Peyer's patch (tissue), 4 donors: ENCODE results near the gene GMPPA. TPM values are rescaled to one million over a fixed set of nuclear protein-coding genes. Genes with fewer than 3 reads are reported as not detected.

Experiments
- DNase-seq, 3 donors: peaks; one replicate each; pipeline ENCODE4 v3.0.0-alpha.2; 2017 to 2019
- H3K27ac ChIP-seq, 4 donors: fragments of 200-600 bp; sonication (generic); one replicate each; pipeline ENCODE4 v1.5.1; 2016 to 2019
- H3K27me3 ChIP-seq, 2 donors: fragments of 200-600 bp; sonication (generic); one replicate each; pipeline ENCODE4 v1.5.1; 2019
- H3K36me3 ChIP-seq, 3 donors: fragments of 200-600 bp; sonication (generic); one replicate each; pipeline ENCODE4 v1.5.1; 2016 to 2019
- H3K4me1 ChIP-seq, 4 donors: fragments of 200-600 bp; sonication (generic); one replicate each; pipeline ENCODE4 v1.5.1; 2016 to 2019
- H3K4me3 ChIP-seq, 4 donors: fragments of 200-600 bp; sonication (generic); 1 replicate in 3 of 4; 2 replicates in 1 of 4; pipeline ENCODE4 v1.5.1; 2016 to 2019; ENCODE audit warnings: mild to moderate bottlenecking in 1 of 4
- H3K9me3 ChIP-seq, 4 donors: fragments of 200-600 bp; sonication (generic); one replicate each; pipeline ENCODE4 v1.5.1; 2016 to 2019; ENCODE audit warnings: mild to moderate bottlenecking in 1 of 4
- CTCF ChIP-seq, 6 experiments: fragments of 450-650 bp in 4 of 6; fragments of 200-600 bp in 2 of 6; sonication (generic) in 1 of 6; IDR thresholded peaks; one replicate each; pipeline ENCODE4 v1.5.1; 2017 to 2019; ENCODE audit warnings: antibody characterized with exemption in 6 of 6, mild to moderate bottlenecking in 3 of 6, moderate library complexity in 1 of 6
- POLR2A ChIP-seq, 2 donors: fragments of 450-650 bp; IDR thresholded peaks; one replicate each; pipeline ENCODE4 v1.5.1; 2017; ENCODE audit warnings: antibody characterized with exemption in 2 of 2, mild to moderate bottlenecking in 2 of 2, moderate library complexity in 2 of 2
- total RNA-seq, 4 donors: library from RNA; depleted of rRNA; stranded (reverse); fragments of >200 nt; gene quantifications; one replicate each; pipeline ENCODE4 v1.1.0, GENCODE V29; 2016

Gene GMPPA
- total RNA-seq, 4 donors from 2014 or later: 35.0 to 69.6 (median 38.9) TPM

- no peak overlapping the region for H3K27ac ChIP-seq
These were observed 42.3 kb downstream of the GMPPA start for GRCh38 chr2:219540784-219541504.

GRCh38 chr2:219541611-219542180 is 43.0 kb downstream of the GMPPA start:
- Histone ChIP-seq H3K36me3 (peaks cover 0 to 27% (median 0%) of the 10 kb centered on the region in 3 donors), H3K27me3 (no peaks in the 10 kb centered on the region), H3K4me3 (peak overlapping the region; percentile 27 to 80 (median 60)), H3K27ac (peak overlapping the region in 1 of 4 donors; percentile 18), H3K4me1 (peaks cover 0 to 23% (median 14%) of the 10 kb centered on the region in 4 donors), H3K9me3 (no peaks in the 10 kb centered on the region)
- TF ChIP-seq POLR2A (IDR thresholded peaks at IDR 0.05): peak in 1 of 2 donors; percentile 34
- TF ChIP-seq CTCF (IDR thresholded peaks at IDR 0.05): peak; percentile 72 to 100 (median 98)
- peak; percentile 85 to 95 (median 95) for DNase-seq

More at GRCh38 chr2:219540784-219541504, 42.3 kb downstream of the GMPPA start:
- Histone ChIP-seq H3K4me1 (peaks cover 0 to 23% (median 14%) of the 10 kb centered on the region in 4 donors), H3K4me3 (no peak overlapping the region), H3K36me3 (peaks cover 0 to 27% (median 0%) of the 10 kb centered on the region in 3 donors), H3K27me3 (no peaks in the 10 kb centered on the region), H3K9me3 (no peaks in the 10 kb centered on the region)
- no peak for DNase-seq
- TF ChIP-seq POLR2A (IDR thresholded peaks at IDR 0.05): no peak
- TF ChIP-seq CTCF (IDR thresholded peaks at IDR 0.05): no peak

GRCh38 chr2:219542931-219543595 is 44.4 kb downstream of the GMPPA start:
- H3K36me3 ChIP-seq: peaks cover 0 to 27% (median 0%) of the 10 kb centered on the region in 3 donors
- no peak for TF ChIP-seq POLR2A (IDR thresholded peaks at IDR 0.05)
- TF ChIP-seq CTCF (IDR thresholded peaks at IDR 0.05): no peak
- peak in 1 of 3 donors; percentile 58 for DNase-seq

GRCh38 chr2:219543596-219544358 is 45.1 kb downstream of the GMPPA start, which contains the start of the genes CHPF and TMEM198:
Gene CHPF (minus strand): TSS chr2:219543809. CDS start chr2:219543538, 271 bp downstream.
Gene TMEM198 (plus strand): TSS chr2:219544028. CDS start chr2:219544728, 700 bp downstream.
- peak; percentile 92 to 98 (median 98) for DNase-seq
- peaks cover 0 to 23% (median 14%) of the 10 kb centered on the region in 4 donors for H3K4me1 ChIP-seq
- H3K9me3 ChIP-seq: no peaks in the 10 kb centered on the region
- no peaks in the 10 kb centered on the region for H3K27me3 ChIP-seq
- peaks cover 0 to 27% (median 0%) of the 10 kb centered on the region in 3 donors for H3K36me3 ChIP-seq
- H3K27ac ChIP-seq: peak within 1 kb of the TSS; percentile 78 to 95 (median 89)
- H3K4me3 ChIP-seq: peak within 1 kb of the TSS; percentile 54 to 80 (median 80)
- TF ChIP-seq CTCF (IDR thresholded peaks at IDR 0.05) (no peak), POLR2A (IDR thresholded peaks at IDR 0.05) (peak; percentile 29 to 72)

More at GRCh38 chr2:219542931-219543595, 44.4 kb downstream of the GMPPA start:
- Histone ChIP-seq H3K4me1 (peaks cover 0 to 23% (median 14%) of the 10 kb centered on the region in 4 donors), H3K9me3 (no peaks in the 10 kb centered on the region), H3K27me3 (no peaks in the 10 kb centered on the region), H3K4me3 (peak overlapping the region; percentile 54 to 80 (median 80)), H3K27ac (peak overlapping the region; percentile 78 to 95 (median 89))

GRCh38 chr2:219544567-219544966 is 45.9 kb downstream of the GMPPA start:
- no peak for TF ChIP-seq CTCF (IDR thresholded peaks at IDR 0.05)
- TF ChIP-seq POLR2A (IDR thresholded peaks at IDR 0.05): no peak

More at GRCh38 chr2:219544567-219544966, 45.9 kb downstream of the GMPPA start:
- peak overlapping the region in 1 of 4 donors; percentile 95 for H3K27ac ChIP-seq
- H3K36me3 ChIP-seq: peaks cover 0 to 19% (median 0%) of the 10 kb centered on the region in 3 donors
- H3K4me3 ChIP-seq: peak overlapping the region in 3 of 4 donors; percentile 54 to 80 (median 79)
- no peak for DNase-seq
- peaks cover 0 to 23% (median 14%) of the 10 kb centered on the region in 4 donors for H3K4me1 ChIP-seq
- no peaks in the 10 kb centered on the region for H3K27me3 ChIP-seq
- H3K9me3 ChIP-seq: no peaks in the 10 kb centered on the region
